ENCODE results near the gene ZNF587. TPM values are rescaled to one million over a fixed set of nuclear protein-coding genes. Genes with fewer than 3 reads are reported as not detected.
"Not testable (repeated sequence)": the region's sequence is repeated elsewhere in the genome, so short reads cannot be mapped to it uniquely, and the experiment has no call there.

Gene ZNF587
- total and polyA plus RNA-seq, 10 donors: 3.9 to 46.5 (median 33.9) TPM

DNA sequence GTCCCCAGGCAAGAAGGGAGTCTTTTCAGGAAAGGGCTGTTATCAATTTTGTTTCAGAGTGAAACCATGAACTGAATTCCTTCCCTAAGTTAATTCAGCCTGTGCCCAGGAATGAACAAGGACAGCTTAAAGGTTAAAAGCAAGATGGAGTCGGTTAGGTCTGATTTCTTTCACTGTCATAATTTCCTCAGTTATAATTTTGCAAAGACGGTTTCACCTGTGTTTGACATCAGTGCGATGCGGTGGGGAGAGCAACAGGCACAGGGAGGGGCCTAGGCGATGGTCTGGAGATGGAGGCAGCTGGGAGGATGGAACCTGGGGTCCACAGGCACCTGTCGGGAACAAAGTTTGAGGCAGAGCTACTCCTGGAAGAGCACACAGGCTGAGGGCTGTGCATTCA lies 29.1 kb upstream of the ZNF587 start:
- Histone ChIP-seq H3K36me3 (peaks cover 0 to 38% (median 0%) of the 10 kb centered on the region in 6 donors), H3K9me3 (no peaks in the 10 kb centered on the region), H3K4me1 (peaks cover 0 to 48% (median 28%) of the 10 kb centered on the region in 6 donors), H3K4me3 (peak overlapping the region in 7 of 8 donors; percentile 67 to 85 (median 75)), H3K27me3 (replicated peaks in 1 of 7) (no peaks in the 10 kb centered on the region), H3K27ac (peak overlapping the region in 5 of 8 donors; percentile 81 to 88 (median 85))
- DNase-seq: no peak
- intact Hi-C loops (cut with DNase I; ENCODE audit: low total_unique reads): no loop called here
- TF ChIP-seq POLR2AphosphoS5 (IDR thresholded peaks at IDR 0.05): peak in 1 of 3 donors; percentile 7
- TF ChIP-seq POLR2A (IDR thresholded peaks at IDR 0.05): no peak
- TF ChIP-seq, protein P1, sequence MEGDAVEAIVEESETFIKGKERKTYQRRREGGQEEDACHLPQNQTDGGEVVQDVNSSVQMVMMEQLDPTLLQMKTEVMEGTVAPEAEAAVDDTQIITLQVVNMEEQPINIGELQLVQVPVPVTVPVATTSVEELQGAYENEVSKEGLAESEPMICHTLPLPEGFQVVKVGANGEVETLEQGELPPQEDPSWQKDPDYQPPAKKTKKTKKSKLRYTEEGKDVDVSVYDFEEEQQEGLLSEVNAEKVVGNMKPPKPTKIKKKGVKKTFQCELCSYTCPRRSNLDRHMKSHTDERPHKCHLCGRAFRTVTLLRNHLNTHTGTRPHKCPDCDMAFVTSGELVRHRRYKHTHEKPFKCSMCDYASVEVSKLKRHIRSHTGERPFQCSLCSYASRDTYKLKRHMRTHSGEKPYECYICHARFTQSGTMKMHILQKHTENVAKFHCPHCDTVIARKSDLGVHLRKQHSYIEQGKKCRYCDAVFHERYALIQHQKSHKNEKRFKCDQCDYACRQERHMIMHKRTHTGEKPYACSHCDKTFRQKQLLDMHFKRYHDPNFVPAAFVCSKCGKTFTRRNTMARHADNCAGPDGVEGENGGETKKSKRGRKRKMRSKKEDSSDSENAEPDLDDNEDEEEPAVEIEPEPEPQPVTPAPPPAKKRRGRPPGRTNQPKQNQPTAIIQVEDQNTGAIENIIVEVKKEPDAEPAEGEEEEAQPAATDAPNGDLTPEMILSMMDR (IDR thresholded peaks at IDR 0.05 in 8 of 11, conservative IDR thresholded peaks at IDR 0.05 in 3 of 11): no peak
- WGBS, 5 donors: 79 to 93% (median 86%) methylated on average over 6 of the region's 6 CpGs

DNA sequence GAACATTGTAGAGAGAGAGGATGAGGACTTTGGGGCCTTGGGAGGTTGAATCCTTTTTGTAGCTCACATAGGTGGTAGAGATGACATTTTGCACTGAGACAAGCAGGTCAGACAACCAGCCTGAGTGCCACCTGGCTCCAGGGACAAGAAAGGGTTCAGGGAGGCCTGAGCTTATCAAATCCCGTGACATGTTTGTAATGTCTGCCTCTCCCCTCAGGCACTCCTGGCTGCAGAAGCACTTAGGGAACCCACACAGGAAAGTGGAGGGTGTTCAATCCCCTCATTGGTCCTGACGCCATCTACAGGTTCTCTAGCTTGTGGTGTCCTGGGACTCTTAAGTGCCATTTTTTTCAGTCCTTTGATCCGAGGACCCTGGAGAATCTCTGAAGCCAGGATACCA lies 28.6 kb upstream of the ZNF587 start:
- peaks cover 0 to 41% (median 0%) of the 10 kb centered on the region in 6 donors for H3K36me3 ChIP-seq
- DNase-seq; H3K27me3 ChIP-seq (replicated peaks in 1 of 7); intact Hi-C loops (cut with DNase I; ENCODE audit: low total_unique reads); H3K27ac ChIP-seq; H3K9me3 ChIP-seq: not testable (repeated sequence)
- peak overlapping the region in 1 of 8 donors; percentile 77 for H3K4me3 ChIP-seq
- WGBS, 5 donors: 65 to 89% (median 79%) methylated on average over 2 to 3 of the region's 3 CpGs
- peaks cover 0 to 48% (median 27%) of the 10 kb centered on the region in 6 donors for H3K4me1 ChIP-seq

DNA sequence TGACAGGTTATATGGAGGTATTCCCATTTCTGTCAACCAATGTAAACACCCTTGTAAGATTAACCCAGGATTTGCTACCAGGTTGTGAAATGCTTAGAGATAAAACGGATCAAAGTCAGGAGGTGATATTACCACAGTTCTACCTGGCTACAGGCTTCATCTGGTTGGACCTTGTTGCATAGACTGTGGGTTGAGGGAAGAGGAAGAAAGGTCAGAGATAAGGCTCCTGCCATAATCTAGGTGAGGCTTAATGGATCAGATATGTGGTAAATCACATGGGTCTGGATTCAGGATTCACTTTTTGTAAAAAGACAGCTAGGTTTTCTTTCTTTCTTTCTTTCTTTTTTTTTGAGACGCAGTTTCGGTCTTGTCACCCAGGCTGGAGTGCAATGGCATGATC lies 28.2 kb upstream of the ZNF587 start:
- Histone ChIP-seq H3K4me1 (peaks cover 0 to 48% (median 27%) of the 10 kb centered on the region in 6 donors), H3K36me3 (peaks cover 0 to 45% (median 0%) of the 10 kb centered on the region in 6 donors)
- H3K9me3 ChIP-seq; DNase-seq; H3K27me3 ChIP-seq (replicated peaks in 1 of 7); intact Hi-C loops (cut with DNase I; ENCODE audit: low total_unique reads); H3K4me3 ChIP-seq; H3K27ac ChIP-seq: not testable (repeated sequence)
- WGBS, 5 donors: 87 to 100% (median 95%) methylated on average over 2 to 3 of the region's 3 CpGs

DNA sequence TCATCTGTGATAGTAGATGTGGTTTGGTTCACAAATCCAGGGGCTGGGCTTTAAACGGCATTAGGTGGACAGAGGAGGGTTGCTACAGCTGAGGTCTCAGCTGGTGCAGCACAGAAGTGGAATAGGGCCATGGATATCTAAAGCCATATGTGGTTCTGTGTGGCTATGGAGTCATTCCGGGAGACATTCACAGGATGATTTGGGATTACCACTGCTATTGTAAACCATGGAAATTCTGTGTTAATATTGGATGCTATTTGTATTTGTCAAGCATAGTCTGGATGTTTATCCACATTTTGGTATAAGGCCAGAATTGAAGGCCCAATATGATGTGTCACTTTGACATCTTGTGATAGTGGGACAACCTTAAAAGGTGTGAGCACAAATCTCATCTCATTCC lies 26.5 kb upstream of the ZNF587 start:
- Histone ChIP-seq H3K4me1 (peaks cover 0 to 48% (median 27%) of the 10 kb centered on the region in 6 donors), H3K36me3 (peaks cover 0 to 56% (median 0%) of the 10 kb centered on the region in 6 donors)
- intact Hi-C loops (cut with DNase I; ENCODE audit: low total_unique reads); H3K4me3 ChIP-seq; H3K27ac ChIP-seq; DNase-seq; H3K9me3 ChIP-seq; H3K27me3 ChIP-seq (replicated peaks in 1 of 7): not testable (repeated sequence)
- WGBS, 5 donors: 73 to 91% (median 90%) methylated on average over 2 of the region's 2 CpGs

DNA sequence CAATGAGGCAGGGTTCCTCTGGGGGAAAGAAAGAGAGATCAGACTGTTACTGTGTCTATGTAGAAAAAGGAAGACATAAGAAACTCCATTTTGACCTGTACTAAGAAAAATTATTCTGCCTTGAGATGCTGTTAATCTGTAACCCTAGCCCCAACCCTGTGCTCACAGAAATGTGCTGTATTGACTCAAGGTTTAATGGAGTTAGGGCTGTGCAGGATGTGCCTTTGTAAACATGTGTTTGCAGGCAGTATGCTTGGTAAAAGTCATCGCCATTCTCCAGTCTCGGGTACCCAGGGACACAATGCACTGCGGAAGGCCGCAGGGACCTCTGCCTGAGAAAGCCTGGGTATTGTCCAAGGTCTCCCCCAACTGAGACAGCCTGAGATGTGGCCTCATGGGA lies 26.1 kb upstream of the ZNF587 start:
- H3K9me3 ChIP-seq; H3K27me3 ChIP-seq (replicated peaks in 1 of 7); intact Hi-C loops (cut with DNase I; ENCODE audit: low total_unique reads); H3K4me3 ChIP-seq; H3K27ac ChIP-seq; DNase-seq: not testable (repeated sequence)
- H3K36me3 ChIP-seq: peaks cover 0 to 56% (median 2%) of the 10 kb centered on the region in 6 donors
- peaks cover 0 to 44% (median 25%) of the 10 kb centered on the region in 6 donors for H3K4me1 ChIP-seq
- 79 to 95% (median 90%) methylated on average over 4 of the region's 4 CpGs for WGBS, 5 donors

DNA sequence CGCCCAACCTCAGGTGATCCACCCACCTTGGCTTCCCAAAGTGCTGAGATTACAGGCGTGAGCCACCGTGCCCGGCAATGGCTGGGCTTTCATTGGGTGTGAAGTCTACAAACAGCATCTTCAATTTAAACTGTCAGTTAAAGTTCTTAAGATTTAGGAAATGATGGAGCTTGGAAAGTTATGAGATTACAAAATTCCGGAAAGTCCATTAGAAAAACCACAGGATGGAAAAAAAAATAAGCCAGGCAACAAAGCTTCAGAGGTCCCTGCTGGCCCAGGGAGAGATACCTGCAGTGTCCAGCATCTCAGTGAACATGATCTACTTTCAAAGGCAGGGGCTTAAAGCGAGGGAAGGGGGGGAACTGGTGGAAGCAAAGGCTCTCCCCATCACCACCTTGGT lies 24.1 kb upstream of the ZNF587 start:
- no peak for DNase-seq
- H3K4me1 ChIP-seq: peaks cover 0 to 35% (median 13%) of the 10 kb centered on the region in 6 donors
- WGBS, 5 donors: 92 to 95% (median 95%) methylated on average over 6 of the region's 6 CpGs
- no peak overlapping the region for H3K27ac ChIP-seq
- H3K4me3 ChIP-seq: no peak overlapping the region
- no peaks in the 10 kb centered on the region for H3K9me3 ChIP-seq
- H3K36me3 ChIP-seq: peaks cover 0 to 64% (median 2%) of the 10 kb centered on the region in 6 donors
- TF ChIP-seq POLR2A (IDR thresholded peaks at IDR 0.05) (no peak), POLR2AphosphoS5 (IDR thresholded peaks at IDR 0.05) (no peak)
- TF ChIP-seq, protein P1 (IDR thresholded peaks at IDR 0.05 in 8 of 11, conservative IDR thresholded peaks at IDR 0.05 in 3 of 11): no peak
- intact Hi-C loops (cut with DNase I; ENCODE audit: low total_unique reads): no loop called here
- no peaks in the 10 kb centered on the region for H3K27me3 ChIP-seq (replicated peaks in 1 of 7)

Measured in spleen (tissue), 11 donors.